ENCODE data around the gene IFITM10. TPM values are rescaled to one million over a fixed set of nuclear protein-coding genes. Genes with fewer than 3 reads are reported as not detected.

Gene IFITM10
- total and polyA plus RNA-seq, 10 of the 15 experiments (the other 5 are each of a cell fraction or from before 2014, with no cell fraction given), result 0.04 to 0.27 TPM; not detected in 8

- H2AFZ ChIP-seq (ENCODE audit: control insufficient read depth, low read depth, low read length), result no peak overlapping the region
- H3K9ac ChIP-seq (ENCODE audit: control insufficient read depth, insufficient read depth, low read length), result no peak overlapping the region
- no peak for FAIRE-seq
- H3K79me2 ChIP-seq (ENCODE audit: control insufficient read depth, insufficient read depth, low read length), result peaks cover 2% of the 10 kb centered on the region
- H3K36me3 ChIP-seq (ENCODE audit: control insufficient read depth in 2 of 2, insufficient read depth in 2 of 2, low read length in 1 of 2), result no peaks in the 10 kb centered on the region
- no peak overlapping the region for H3K4me2 ChIP-seq (ENCODE audit: control insufficient read depth, insufficient read depth)
- WGBS (ENCODE audit: insufficient coverage, insufficient replicate concordance, low lambda C conversion rate, missing lambda C conversion rate), result 86% methylated on average over 23 of the region's 23 CpGs
- H3K4me3 ChIP-seq, result no peak overlapping the region
- peaks cover 12% of the 10 kb centered on the region for H3K4me1 ChIP-seq (ENCODE audit: control insufficient read depth, insufficient read depth, low read length)
- intact Hi-C loops (cut with micrococcal nuclease; ENCODE audit: unreplicated experiment), result no loop called here
- ChIA-PET POLR2A (no interaction called here), CTCF (interaction anchor here (1.3 kb wide), 1 partner anchor 67 kb away, joined by 3 read pairs; no protein-coding TSS in a partner anchor), RAD21 (ENCODE audit: unreplicated experiment) (no interaction called here), SMC1A (ENCODE audit: uncharacterized antibody, unreplicated experiment) (no interaction called here)
- H3K9me3 ChIP-seq (replicated peaks; ENCODE audit: control insufficient read depth, insufficient read depth, low read length), result no peaks in the 10 kb centered on the region
- no peaks in the 10 kb centered on the region for H3K27me3 ChIP-seq (replicated peaks in 1 of 2; ENCODE audit: control insufficient read depth in 2 of 2, insufficient read depth in 2 of 2, low read length in 1 of 2)
- TF ChIP-seq KDM1A (IDR thresholded peaks at IDR 0.05; ENCODE audit: borderline replicate concordance) (no peak), SMC3 (IDR thresholded peaks at IDR 0.05; ENCODE audit: borderline replicate concordance, low read length) (no peak), DPF2 (IDR thresholded peaks at IDR 0.05) (no peak), BMI1 (IDR thresholded peaks at IDR 0.05; ENCODE audit: borderline replicate concordance) (no peak), BCL3 (IDR thresholded peaks at IDR 0.05; ENCODE audit: borderline replicate concordance, insufficient read depth, low read depth, low read length, poor library complexity, severe bottlenecking) (peak; percentile 45)
- DNase-seq (ENCODE audit: low read depth, low spot score), result no peak
- no peak for ATAC-seq
- BruUV-seq (replicated peaks), result no TSS peak
- H4K20me1 ChIP-seq (ENCODE audit: control insufficient read depth, insufficient read depth), result no peaks in the 10 kb centered on the region; the same call in 1 of the 2 replicates
- no peak overlapping the region for H3K27ac ChIP-seq (ENCODE audit: control insufficient read depth, insufficient read depth)
- in situ Hi-C loops (cut with MboI), result no loop called here
These were observed 10.1 kb upstream of the IFITM10 start for GRCh38 chr11:1760351-1761109.

GRCh38 chr11:1759851-1760220 is 9.4 kb upstream of the IFITM10 start:
- no peak overlapping the region for H3K9ac ChIP-seq (ENCODE audit: control insufficient read depth, insufficient read depth, low read length)
- in situ Hi-C loops (cut with MboI), result no loop called here
- POLR2A ChIA-PET, result no interaction called here

More at GRCh38 chr11:1759851-1760220, 9.4 kb upstream of the IFITM10 start:
- no TSS peak for BruUV-seq (replicated peaks)
- Histone ChIP-seq H3K27me3 (replicated peaks in 1 of 2; ENCODE audit: control insufficient read depth in 2 of 2, insufficient read depth in 2 of 2, low read length in 1 of 2) (no peaks in the 10 kb centered on the region), H2AFZ (ENCODE audit: control insufficient read depth, low read depth, low read length) (no peak overlapping the region), H3K79me2 (ENCODE audit: control insufficient read depth, insufficient read depth, low read length) (peaks cover 2% of the 10 kb centered on the region), H3K4me2 (ENCODE audit: control insufficient read depth, insufficient read depth) (no peak overlapping the region), H3K4me1 (ENCODE audit: control insufficient read depth, insufficient read depth, low read length) (peaks cover 12% of the 10 kb centered on the region), H3K27ac (ENCODE audit: control insufficient read depth, insufficient read depth) (no peak overlapping the region), H3K36me3 (ENCODE audit: control insufficient read depth in 2 of 2, insufficient read depth in 2 of 2, low read length in 1 of 2) (no peaks in the 10 kb centered on the region), H4K20me1 (ENCODE audit: control insufficient read depth, insufficient read depth) (no peaks in the 10 kb centered on the region; the same call in 1 of the 2 replicates), H3K9me3 (replicated peaks; ENCODE audit: control insufficient read depth, insufficient read depth, low read length) (no peaks in the 10 kb centered on the region), H3K4me3 (no peak overlapping the region)
- intact Hi-C loops (cut with micrococcal nuclease; ENCODE audit: unreplicated experiment), result no loop called here
- no peak for TF ChIP-seq WRNIP1 (IDR thresholded peaks at IDR 0.05; ENCODE audit: borderline replicate concordance, low read depth, low read length)
- TF ChIP-seq TAF1 (IDR thresholded peaks at IDR 0.05; ENCODE audit: borderline replicate concordance, low read depth, low read length), result no peak
- no peak for TF ChIP-seq SUPT20H (IDR thresholded peaks at IDR 0.05; ENCODE audit: borderline replicate concordance, control insufficient read depth, low read depth, low read length)
- no peak for TF ChIP-seq POLR2AphosphoS2 (IDR thresholded peaks at IDR 0.05; ENCODE audit: low read depth, low read length)
- TF ChIP-seq HDAC2 (IDR thresholded peaks at IDR 0.05), result no peak
- TF ChIP-seq GABPA (IDR thresholded peaks at IDR 0.05; ENCODE audit: low read depth), result no peak
- no peak for TF ChIP-seq MTA3 (IDR thresholded peaks at IDR 0.05; ENCODE audit: borderline replicate concordance, low read length)
- TF ChIP-seq ZNF622 (IDR thresholded peaks at IDR 0.05), result no peak
- TF ChIP-seq TCF7 (IDR thresholded peaks at IDR 0.05; ENCODE audit: borderline replicate concordance), result no peak
- no peak for TF ChIP-seq BMI1 (IDR thresholded peaks at IDR 0.05; ENCODE audit: borderline replicate concordance)
- TF ChIP-seq CHD2 (IDR thresholded peaks at IDR 0.05; ENCODE audit: borderline replicate concordance, low read depth, low read length), result no peak
- ChIA-PET CTCF (no interaction called here), RAD21 (ENCODE audit: unreplicated experiment) (no interaction called here), SMC1A (ENCODE audit: uncharacterized antibody, unreplicated experiment) (no interaction called here)
- WGBS (ENCODE audit: insufficient coverage, insufficient replicate concordance, low lambda C conversion rate, missing lambda C conversion rate), result 65% methylated on average over 5 of the region's 5 CpGs
- DNase-seq (ENCODE audit: low read depth, low spot score), result no peak
- no peak for ATAC-seq
- no peak for FAIRE-seq

Data from GM12878 (cell line).